WTC11 (cell line): ENCODE data around the gene ITGA11. TPM values are rescaled to one million over a fixed set of nuclear protein-coding genes. Genes with fewer than 3 reads are reported as not detected.

Experiments
- ATAC-seq: fragments of 200-7000 bp; cut with Tn5 transposase; 2 replicates; pipeline ENCODE4 v1.10.0; 2021; ENCODE audit warnings: mild to moderate bottlenecking, moderate library complexity
- CTCF ChIA-PET: fragments of 300-600 bp; sonication (Branson Sonifier 250); formaldehyde crosslinking; loops from one replicate; lab custom pipeline; 2021; ENCODE audit warnings: antibody characterized with exemption; lab: Charles Lee
- POLR2A ChIA-PET: fragments of 350-600 bp; sonication (Branson Sonifier 250); formaldehyde crosslinking; loops from one replicate; lab custom pipeline; 2021; ENCODE audit warnings: antibody characterized with exemption; lab: Charles Lee
- DNase-seq: peaks from one replicate; pipeline ENCODE4 v3.0.0; 2021; ENCODE audit warnings: low spot score
- H3K27ac Mint-ChIP-seq: 2 replicates; pipeline ENCODE4 v1.8.0; 2021; ENCODE audit warnings: mixed read lengths
- H3K27me3 Mint-ChIP-seq: 2 replicates; pipeline ENCODE4 v1.8.0; 2021; ENCODE audit warnings: low read depth, mild to moderate bottlenecking, moderate library complexity, mixed read lengths
- H3K36me3 Mint-ChIP-seq: 2 replicates; pipeline ENCODE4 v1.8.0; 2021; ENCODE audit warnings: mixed read lengths
- H3K4me1 Mint-ChIP-seq: 2 replicates; pipeline ENCODE4 v1.8.0; 2022; ENCODE audit warnings: mixed read lengths
- H3K4me3 Mint-ChIP-seq: 2 replicates; pipeline ENCODE4 v1.8.0; 2021; ENCODE audit warnings: mild to moderate bottlenecking, moderate library complexity, mixed read lengths
- H3K9me3 Mint-ChIP-seq: 2 replicates; pipeline ENCODE4 v1.8.0; 2021; ENCODE audit warnings: mixed read lengths
- ATF1 ChIP-seq: sonication (generic); formaldehyde crosslinking; IDR thresholded peaks from 2 replicates; pipeline ENCODE4 v1.8.1; 2023; ENCODE audit warnings: mild to moderate bottlenecking, moderate library complexity, missing genetic modification reagents
- CDX4 ChIP-seq: fragments of 250-450 bp; sonication (Bioruptor Pico); IDR thresholded peaks from 2 replicates; pipeline ENCODE4 v1.9.0; 2021; ENCODE audit warnings: moderate library complexity, mild to moderate bottlenecking, inconsistent platforms, borderline replicate concordance
- E2F5 ChIP-seq: sonication (generic); formaldehyde crosslinking; IDR thresholded peaks from 2 replicates; pipeline ENCODE4 v1.8.1; 2022; ENCODE audit warnings: mild to moderate bottlenecking, moderate library complexity, missing genetic modification reagents
- EMX1 ChIP-seq: fragments of 250-450 bp; sonication (Bioruptor Pico); IDR thresholded peaks from 2 replicates; pipeline ENCODE4 v1.8.0; 2021; ENCODE audit warnings: mild to moderate bottlenecking
- FOXP1 ChIP-seq: sonication (generic); formaldehyde crosslinking; IDR thresholded peaks from 2 replicates; pipeline ENCODE4 v1.8.0; 2022; ENCODE audit warnings: missing genetic modification reagents, mild to moderate bottlenecking, moderate library complexity, borderline replicate concordance
- GTF2I ChIP-seq: fragments of 250-450 bp; sonication (Bioruptor Pico); conservative IDR thresholded peaks from 2 replicates; pipeline ENCODE4 v1.4.0; 2021; ENCODE audit warnings: mild to moderate bottlenecking
- HMGA2 ChIP-seq: fragments of 250-450 bp; sonication (Bioruptor Pico); IDR thresholded peaks from 2 replicates; pipeline ENCODE4 v1.4.0; 2021; ENCODE audit warnings: mild to moderate bottlenecking, moderate library complexity
- MXD4 ChIP-seq: fragments of 250-450 bp; sonication (Bioruptor Pico); IDR thresholded peaks from 2 replicates; pipeline ENCODE4 v1.8.0; 2021; ENCODE audit warnings: mild to moderate bottlenecking, moderate library complexity, borderline replicate concordance
- NFYB ChIP-seq: sonication (generic); formaldehyde crosslinking; conservative IDR thresholded peaks from 2 replicates; pipeline ENCODE4 v1.8.0; 2022; ENCODE audit warnings: low read depth, missing genetic modification reagents
- RELA ChIP-seq: sonication (generic); formaldehyde crosslinking; IDR thresholded peaks from 2 replicates; pipeline ENCODE4 v1.8.1; 2022; ENCODE audit warnings: missing genetic modification reagents, mild to moderate bottlenecking, borderline replicate concordance
- SMAD3 ChIP-seq: sonication (generic); formaldehyde crosslinking; IDR thresholded peaks from 2 replicates; pipeline ENCODE4 v1.8.0; 2022; ENCODE audit warnings: missing genetic modification reagents, mild to moderate bottlenecking, borderline replicate concordance
- TEAD1 ChIP-seq: sonication (generic); formaldehyde crosslinking; IDR thresholded peaks from 2 replicates; pipeline ENCODE4 v1.8.0; 2022; ENCODE audit warnings: mild to moderate bottlenecking, missing genetic modification reagents
- ZNF138 ChIP-seq: sonication (generic); formaldehyde crosslinking; conservative IDR thresholded peaks from 2 replicates; pipeline ENCODE4 v1.8.1; 2022; ENCODE audit warnings: mild to moderate bottlenecking, moderate library complexity, missing genetic modification reagents
- ZNF232 ChIP-seq: sonication (generic); formaldehyde crosslinking; IDR thresholded peaks from 2 replicates; pipeline ENCODE4 v1.8.0; 2022; ENCODE audit warnings: mild to moderate bottlenecking, missing genetic modification reagents
- ZNF263 ChIP-seq: sonication (generic); formaldehyde crosslinking; IDR thresholded peaks from 2 replicates; pipeline ENCODE4 v1.8.1; 2022; ENCODE audit warnings: low read depth, mild to moderate bottlenecking, moderate library complexity, missing genetic modification reagents
- ZNF317 ChIP-seq: sonication (generic); formaldehyde crosslinking; IDR thresholded peaks from 2 replicates; pipeline ENCODE4 v1.8.1; 2023; ENCODE audit warnings: low read depth, mild to moderate bottlenecking, moderate library complexity, missing genetic modification reagents, borderline replicate concordance
- ZNF416 ChIP-seq: fragments of 250-450 bp; sonication (Bioruptor Pico); IDR thresholded peaks from 2 replicates; pipeline ENCODE4 v1.9.0; 2021; ENCODE audit warnings: mild to moderate bottlenecking, inconsistent platforms
- ZNF425 ChIP-seq: fragments of 250-450 bp; sonication (Bioruptor Pico); conservative IDR thresholded peaks from 2 replicates; pipeline ENCODE4 v1.9.0; 2021; ENCODE audit warnings: mild to moderate bottlenecking
- ZNF671 ChIP-seq: fragments of 250-450 bp; sonication (Bioruptor Pico); IDR thresholded peaks from 2 replicates; pipeline ENCODE4 v1.8.0; 2021; ENCODE audit warnings: mild to moderate bottlenecking
- total RNA-seq: library from RNA; stranded (reverse); gene quantifications from 3 replicates; pipeline ENCODE4 v1.2.3, GENCODE V29; 2021
- TF ChIP-seq, protein P1 (sequence below): sonication (generic); formaldehyde crosslinking; IDR thresholded peaks from 2 replicates; pipeline ENCODE4 v1.8.1; 2022; ENCODE audit warnings: missing genetic modification reagents, borderline replicate concordance
- TF ChIP-seq, protein P2 (sequence below): sonication (generic); formaldehyde crosslinking; IDR thresholded peaks from 2 replicates; pipeline ENCODE4 v1.8.1; 2022; ENCODE audit warnings: low read depth, missing genetic modification reagents, borderline replicate concordance
- TF ChIP-seq, protein P3 (sequence below): sonication (generic); formaldehyde crosslinking; IDR thresholded peaks from 2 replicates; pipeline ENCODE4 v1.8.0; 2023; ENCODE audit warnings: mild to moderate bottlenecking, missing genetic modification reagents

Gene ITGA11
- total RNA-seq, 1 experiment from 2014 or later: 0.15 TPM

DNA sequence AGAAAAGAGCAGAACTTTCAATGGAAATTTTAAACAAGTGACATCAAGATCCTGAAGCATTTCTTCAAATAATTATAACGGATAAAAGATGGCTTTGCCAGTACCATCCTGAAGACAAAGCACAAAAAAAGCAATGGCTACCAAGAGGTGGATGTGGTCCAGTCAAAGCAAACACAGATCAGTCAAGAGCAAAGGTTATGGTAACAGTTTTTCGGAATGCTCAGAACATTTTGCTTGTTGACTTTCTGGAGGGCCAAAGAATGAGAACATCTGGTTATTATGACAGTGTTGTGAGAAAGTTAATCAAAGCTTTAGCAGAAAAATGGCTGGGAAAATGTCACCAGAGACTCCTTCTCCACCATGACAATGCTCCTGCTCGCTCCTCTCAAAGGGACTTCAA, 122.9 kb downstream of the ITGA11 start (continued):
- TF ChIP-seq, protein P1, sequence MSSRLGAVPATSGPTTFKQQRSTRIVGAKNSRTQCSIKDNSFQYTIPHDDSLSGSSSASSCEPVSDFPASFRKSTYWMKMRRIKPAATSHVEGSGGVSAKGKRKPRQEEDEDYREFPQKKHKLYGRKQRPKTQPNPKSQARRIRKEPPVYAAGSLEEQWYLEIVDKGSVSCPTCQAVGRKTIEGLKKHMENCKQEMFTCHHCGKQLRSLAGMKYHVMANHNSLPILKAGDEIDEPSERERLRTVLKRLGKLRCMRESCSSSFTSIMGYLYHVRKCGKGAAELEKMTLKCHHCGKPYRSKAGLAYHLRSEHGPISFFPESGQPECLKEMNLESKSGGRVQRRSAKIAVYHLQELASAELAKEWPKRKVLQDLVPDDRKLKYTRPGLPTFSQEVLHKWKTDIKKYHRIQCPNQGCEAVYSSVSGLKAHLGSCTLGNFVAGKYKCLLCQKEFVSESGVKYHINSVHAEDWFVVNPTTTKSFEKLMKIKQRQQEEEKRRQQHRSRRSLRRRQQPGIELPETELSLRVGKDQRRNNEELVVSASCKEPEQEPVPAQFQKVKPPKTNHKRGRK (CRISPR knock-in tag): no peak
- TF ChIP-seq ZNF263 (CRISPR knock-in tag) (no peak), CDX4 (CRISPR knock-in tag) (no peak), NFYB (CRISPR knock-in tag) (no peak), ZNF671 (no peak), GTF2I (CRISPR knock-in tag) (no peak), SMAD3 (CRISPR knock-in tag) (no peak), ZNF138 (CRISPR knock-in tag) (no peak), E2F5 (CRISPR knock-in tag) (no peak), MXD4 (CRISPR knock-in tag) (no peak)
- TF ChIP-seq, protein P2, sequence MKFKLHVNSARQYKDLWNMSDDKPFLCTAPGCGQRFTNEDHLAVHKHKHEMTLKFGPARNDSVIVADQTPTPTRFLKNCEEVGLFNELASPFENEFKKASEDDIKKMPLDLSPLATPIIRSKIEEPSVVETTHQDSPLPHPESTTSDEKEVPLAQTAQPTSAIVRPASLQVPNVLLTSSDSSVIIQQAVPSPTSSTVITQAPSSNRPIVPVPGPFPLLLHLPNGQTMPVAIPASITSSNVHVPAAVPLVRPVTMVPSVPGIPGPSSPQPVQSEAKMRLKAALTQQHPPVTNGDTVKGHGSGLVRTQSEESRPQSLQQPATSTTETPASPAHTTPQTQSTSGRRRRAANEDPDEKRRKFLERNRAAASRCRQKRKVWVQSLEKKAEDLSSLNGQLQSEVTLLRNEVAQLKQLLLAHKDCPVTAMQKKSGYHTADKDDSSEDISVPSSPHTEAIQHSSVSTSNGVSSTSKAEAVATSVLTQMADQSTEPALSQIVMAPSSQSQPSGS (CRISPR knock-in tag): no peak

GRCh38 chr15:68307131-68307928, 124.6 kb downstream of the ITGA11 start:
- ChIA-PET CTCF (interaction anchor here (0.7 to 7.5 kb wide), 60 partner anchors 8 to 725 kb away, joined by 3 to 218 read pairs (median 6); partner anchors contain the start of genes FEM1B and ITGA11), POLR2A (interaction anchor here (0.5 to 1.9 kb wide), 3 partner anchors 10 to 54 kb away, joined by 5 to 9 read pairs (median 5); partner anchors contain the start of gene FEM1B)
- H3K27ac Mint-ChIP-seq: no peak overlapping the region
- H3K4me1 Mint-ChIP-seq: peaks cover 40% of the 10 kb centered on the region
- no peaks in the 10 kb centered on the region for H3K27me3 Mint-ChIP-seq
- ATAC-seq: no peak
- TF ChIP-seq ATF1 (CRISPR knock-in tag): no peak
- TF ChIP-seq, protein P3, sequence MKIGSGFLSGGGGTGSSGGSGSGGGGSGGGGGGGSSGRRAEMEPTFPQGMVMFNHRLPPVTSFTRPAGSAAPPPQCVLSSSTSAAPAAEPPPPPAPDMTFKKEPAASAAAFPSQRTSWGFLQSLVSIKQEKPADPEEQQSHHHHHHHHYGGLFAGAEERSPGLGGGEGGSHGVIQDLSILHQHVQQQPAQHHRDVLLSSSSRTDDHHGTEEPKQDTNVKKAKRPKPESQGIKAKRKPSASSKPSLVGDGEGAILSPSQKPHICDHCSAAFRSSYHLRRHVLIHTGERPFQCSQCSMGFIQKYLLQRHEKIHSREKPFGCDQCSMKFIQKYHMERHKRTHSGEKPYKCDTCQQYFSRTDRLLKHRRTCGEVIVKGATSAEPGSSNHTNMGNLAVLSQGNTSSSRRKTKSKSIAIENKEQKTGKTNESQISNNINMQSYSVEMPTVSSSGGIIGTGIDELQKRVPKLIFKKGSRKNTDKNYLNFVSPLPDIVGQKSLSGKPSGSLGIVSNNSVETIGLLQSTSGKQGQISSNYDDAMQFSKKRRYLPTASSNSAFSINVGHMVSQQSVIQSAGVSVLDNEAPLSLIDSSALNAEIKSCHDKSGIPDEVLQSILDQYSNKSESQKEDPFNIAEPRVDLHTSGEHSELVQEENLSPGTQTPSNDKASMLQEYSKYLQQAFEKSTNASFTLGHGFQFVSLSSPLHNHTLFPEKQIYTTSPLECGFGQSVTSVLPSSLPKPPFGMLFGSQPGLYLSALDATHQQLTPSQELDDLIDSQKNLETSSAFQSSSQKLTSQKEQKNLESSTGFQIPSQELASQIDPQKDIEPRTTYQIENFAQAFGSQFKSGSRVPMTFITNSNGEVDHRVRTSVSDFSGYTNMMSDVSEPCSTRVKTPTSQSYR (CRISPR knock-in tag): no peak
- TF ChIP-seq ZNF416: no peak
- no peak overlapping the region for H3K4me3 Mint-ChIP-seq
- no peaks in the 10 kb centered on the region for H3K9me3 Mint-ChIP-seq
- H3K36me3 Mint-ChIP-seq: no peaks in the 10 kb centered on the region
- DNase-seq: no peak

DNA sequence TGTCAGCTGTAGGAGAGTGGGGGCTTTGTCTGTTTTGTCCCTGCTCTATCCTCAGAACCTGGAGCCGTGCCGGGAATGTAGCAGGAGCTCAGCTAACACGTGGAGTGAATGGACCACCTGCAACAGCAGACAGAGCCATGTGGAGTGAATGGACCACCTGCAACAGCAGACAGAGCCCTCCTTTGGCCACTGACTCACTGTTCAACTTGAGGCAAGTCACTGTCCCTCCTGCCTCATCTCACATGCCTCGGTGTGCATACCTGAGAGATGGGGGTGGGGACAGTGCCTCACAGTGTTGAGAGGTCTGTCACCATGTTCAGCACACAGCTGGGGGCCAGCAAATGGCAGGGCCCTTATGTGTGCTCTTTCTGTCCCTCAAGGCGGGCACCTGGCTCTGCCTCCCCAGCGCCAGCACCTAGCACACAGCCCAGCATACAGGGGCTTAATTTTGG, 126.5 kb downstream of the ITGA11 start:
- POLR2A ChIA-PET: no interaction called here
- no peak for ATAC-seq
- CTCF ChIA-PET: interaction anchor here (0.7 to 7.5 kb wide), 26 partner anchors 10 to 619 kb away, joined by 3 to 218 read pairs (median 11); partner anchors contain the start of gene FEM1B
- no peak for TF ChIP-seq ZNF232 (CRISPR knock-in tag)
- TF ChIP-seq MXD4 (CRISPR knock-in tag): no peak
- TF ChIP-seq FOXP1 (CRISPR knock-in tag): no peak
- no peak for TF ChIP-seq ZNF317 (CRISPR knock-in tag)
- TF ChIP-seq EMX1: no peak
- TF ChIP-seq ZNF425 (CRISPR knock-in tag): no peak
- TF ChIP-seq RELA (CRISPR knock-in tag): no peak
- no peak for TF ChIP-seq GTF2I (CRISPR knock-in tag)
- TF ChIP-seq HMGA2: no peak
- no peak for TF ChIP-seq TEAD1 (CRISPR knock-in tag)

More for the DNA sequence above, 126.5 kb downstream of the ITGA11 start:
- Mint-ChIP-seq H3K4me1 (peaks cover 39% of the 10 kb centered on the region), H3K27ac (no peak overlapping the region), H3K9me3 (no peaks in the 10 kb centered on the region), H3K4me3 (no peak overlapping the region), H3K27me3 (no peaks in the 10 kb centered on the region), H3K36me3 (no peaks in the 10 kb centered on the region)
- no peak for DNase-seq
